H9 (cell line): ENCODE results near the gene ECE2. TPM values are rescaled to one million over a fixed set of nuclear protein-coding genes. Genes with fewer than 3 reads are reported as not detected.

Experiments
- DNase-seq: peaks from one replicate; pipeline ENCODE4 v3.0.0-alpha.2; 2017
- H2AFZ ChIP-seq: one replicate; pipeline ENCODE4 v1.6.1; 2013; ENCODE audit warnings: mild to moderate bottlenecking, low read length, control low read depth, moderate library complexity
- H2AK5ac ChIP-seq: 2 replicates; pipeline ENCODE4 v1.6.1; 2013; ENCODE audit warnings: low read length, control low read depth, mixed read lengths; ENCODE audit not compliant: insufficient read length
- H2BK120ac ChIP-seq: one replicate; pipeline ENCODE4 v1.6.1; 2013; ENCODE audit warnings: low read depth, mild to moderate bottlenecking, low read length, control low read depth, inconsistent platforms; ENCODE audit not compliant: poor library complexity, severe bottlenecking
- H2BK12ac ChIP-seq: 2 replicates; pipeline ENCODE4 v1.6.1; 2013; ENCODE audit warnings: low read length, control low read depth, mixed read lengths, low read depth; ENCODE audit not compliant: insufficient read length
- H2BK15ac ChIP-seq: 2 replicates; pipeline ENCODE4 v1.6.1; 2013; ENCODE audit warnings: low read depth, low read length, control low read depth
- H2BK20ac ChIP-seq: one replicate; pipeline ENCODE4 v1.6.1; 2013; ENCODE audit warnings: low read depth, mild to moderate bottlenecking, low read length, control low read depth, inconsistent platforms; ENCODE audit not compliant: poor library complexity, severe bottlenecking
- H2BK5ac ChIP-seq: 2 replicates; pipeline ENCODE4 v1.6.1; 2013; ENCODE audit warnings: low read length, control low read depth, mixed read lengths; ENCODE audit not compliant: insufficient read length
- H3K14ac ChIP-seq: 2 replicates; pipeline ENCODE4 v1.6.1; 2013; ENCODE audit warnings: low read length, control low read depth; ENCODE audit not compliant: insufficient read depth
- H3K18ac ChIP-seq: 2 replicates; pipeline ENCODE4 v1.6.1; 2013; ENCODE audit warnings: low read depth, mild to moderate bottlenecking, mixed read lengths, low read length, control low read depth; ENCODE audit not compliant: insufficient read length
- H3K23ac ChIP-seq: 2 replicates; pipeline ENCODE4 v1.6.1; 2013; ENCODE audit warnings: low read length, control low read depth, mixed read lengths, low read depth; ENCODE audit not compliant: insufficient read length
- H3K23me2 ChIP-seq: 2 replicates; pipeline ENCODE4 v1.6.1; 2013; ENCODE audit warnings: low read depth, mild to moderate bottlenecking, mixed read lengths, low read length, control low read depth; ENCODE audit not compliant: insufficient read length, poor library complexity, severe bottlenecking
- H3K27ac ChIP-seq: 2 replicates; pipeline ENCODE4 v1.5.1; 2013; ENCODE audit warnings: low read length, control low read depth, mixed read lengths, low read depth; ENCODE audit not compliant: insufficient read length
- H3K27me3 ChIP-seq: 2 replicates; pipeline ENCODE4 v1.6.1; 2013; ENCODE audit warnings: low read length, control low read depth, inconsistent platforms; ENCODE audit not compliant: insufficient read depth
- H3K4ac ChIP-seq: 2 replicates; pipeline ENCODE4 v1.6.1; 2013; ENCODE audit warnings: low read depth, mild to moderate bottlenecking, control low read depth, inconsistent platforms, low read length, moderate library complexity
- H3K4me1 ChIP-seq: 2 replicates; pipeline ENCODE4 v1.6.1; 2013; ENCODE audit warnings: low read length, control low read depth, inconsistent platforms; ENCODE audit not compliant: insufficient read depth
- H3K4me2 ChIP-seq: 2 replicates; pipeline ENCODE4 v1.6.1; 2013; ENCODE audit warnings: low read length, control low read depth, mixed read lengths; ENCODE audit not compliant: insufficient read length, insufficient read depth
- H3K56ac ChIP-seq: 2 replicates; pipeline ENCODE4 v1.6.1; 2013; ENCODE audit warnings: low read depth, mild to moderate bottlenecking, mixed read lengths, low read length, control low read depth; ENCODE audit not compliant: insufficient read length
- H3K79me1 ChIP-seq: 2 replicates; pipeline ENCODE4 v1.6.1; 2013; ENCODE audit warnings: low read depth, mild to moderate bottlenecking, moderate library complexity, low read length, control low read depth, inconsistent platforms; ENCODE audit not compliant: insufficient read depth, poor library complexity, severe bottlenecking
- H3K79me2 ChIP-seq: 2 replicates; pipeline ENCODE4 v1.6.1; 2013; ENCODE audit warnings: low read length, control low read depth, inconsistent platforms; ENCODE audit not compliant: insufficient read depth
- H3K9ac ChIP-seq: 2 replicates; pipeline ENCODE4 v1.6.1; 2013; ENCODE audit warnings: low read length, control low read depth, mixed read lengths; ENCODE audit not compliant: insufficient read length; ENCODE audit errors: extremely low read depth
- H3K9me3 ChIP-seq: one replicate; pipeline ENCODE4 v1.6.1; 2013; ENCODE audit warnings: low read depth, low read length, inconsistent platforms; ENCODE audit not compliant: control insufficient read depth
- H3T11ph ChIP-seq: one replicate; pipeline ENCODE4 v1.6.1; 2013; ENCODE audit warnings: mild to moderate bottlenecking, low read length, control low read depth, inconsistent platforms
- H4K20me1 ChIP-seq: one replicate; pipeline ENCODE4 v1.6.1; 2013; ENCODE audit not compliant: control insufficient read depth, insufficient read length, insufficient read depth
- H4K5ac ChIP-seq: 2 replicates; pipeline ENCODE4 v1.6.1; 2013; ENCODE audit warnings: low read depth, mild to moderate bottlenecking, mixed read lengths, low read length, control low read depth; ENCODE audit not compliant: insufficient read length
- H4K8ac ChIP-seq: replicated peaks from 2 replicates; pipeline ENCODE4 v1.6.1; 2013; ENCODE audit warnings: low read length, control low read depth, mixed read lengths, low read depth; ENCODE audit not compliant: insufficient read length
- H4K91ac ChIP-seq: 2 replicates; pipeline ENCODE4 v1.6.1; 2013; ENCODE audit warnings: low read depth, mild to moderate bottlenecking, moderate library complexity, mixed read lengths, low read length, control low read depth; ENCODE audit not compliant: insufficient read length
- H3K27ac Mint-ChIP-seq, 3 experiments: 2 replicates in 2 of 3; 3 replicates in 1 of 3; pipeline ENCODE4 v1.8.0; 2020 to 2021; ENCODE audit warnings: mixed read lengths in 3 of 3, mild to moderate bottlenecking in 1 of 3, moderate library complexity in 1 of 3
- H3K27me3 Mint-ChIP-seq: 2 replicates; pipeline ENCODE4 v1.8.0; 2021; ENCODE audit warnings: low read depth, mild to moderate bottlenecking, moderate library complexity, mixed read lengths
- H3K36me3 Mint-ChIP-seq, 3 experiments: 2 replicates in 2 of 3; 3 replicates in 1 of 3; pipeline ENCODE4 v1.8.0; 2020 to 2021; ENCODE audit warnings: low read depth in 3 of 3, mixed read lengths in 3 of 3; ENCODE audit not compliant: insufficient read depth in 1 of 3
- H3K4me1 Mint-ChIP-seq, 2 experiments: 2 replicates each; pipeline ENCODE4 v1.8.0; 2020; ENCODE audit warnings: mixed read lengths in 2 of 2
- H3K4me3 Mint-ChIP-seq, 2 experiments: 2 replicates in 1 of 2; 3 replicates in 1 of 2; pipeline ENCODE4 v1.8.0; 2020 to 2021; ENCODE audit warnings: mild to moderate bottlenecking in 2 of 2, mixed read lengths in 2 of 2, moderate library complexity in 1 of 2
- H3K9me3 Mint-ChIP-seq, 2 experiments: 2 replicates in 1 of 2; 3 replicates in 1 of 2; pipeline ENCODE4 v1.8.0; 2020; ENCODE audit warnings: mild to moderate bottlenecking in 2 of 2, mixed read lengths in 2 of 2, moderate library complexity in 1 of 2
- CTCF ChIP-seq: fragments of 200-600 bp; sonication (generic); conservative IDR thresholded peaks from 3 replicates; pipeline ENCODE4 v1.8.0; 2021; ENCODE audit warnings: antibody characterized with exemption, mild to moderate bottlenecking
- WGBS: extraction: QIAGEN DNeasy Blood & Tissue Kit; methylation state at CpG from one replicate; pipeline ENCODE4 v1.1.7; 2013; ENCODE audit warnings: missing lambda C conversion rate, low lambda C conversion rate, mixed read lengths; ENCODE audit not compliant: insufficient read length; ENCODE audit errors: extremely low coverage; 5-methylcytosine and 5-hydroxymethylcytosine counted together
- total RNA-seq: library from RNA; stranded (reverse); gene quantifications from 2 replicates; pipeline ENCODE4 v1.2.1, GENCODE V29; 2021

ECE2 gene
- total RNA-seq, 1 experiment from 2014 or later, result not detected

- DNase-seq, result no peak
- Histone ChIP-seq H3K4ac (no peak overlapping the region), H2AK5ac (no peak overlapping the region)
These were observed 41.6 kb upstream of the ECE2 start for GRCh38 chr3:184234224-184234623.

More at GRCh38 chr3:184234224-184234623, 41.6 kb upstream of the ECE2 start:
- no peak overlapping the region for H2BK20ac ChIP-seq
- peaks cover 15% of the 10 kb centered on the region for H3K23me2 ChIP-seq
- Mint-ChIP-seq H3K27me3 (peaks cover 41% of the 10 kb centered on the region), H3K4me3 (no peak overlapping the region), H3K36me3 (no peaks in the 10 kb centered on the region; a peak in 1 of 7 replicates), H3K9me3 (no peaks in the 10 kb centered on the region), H3K27ac (no peak overlapping the region), H3K4me1 (peaks cover 0 to 8% of the 10 kb centered on the region in 2 experiments; a peak in 3 of 4 replicates)
- WGBS, result no CpG with 5 or more reads among the region's 4 CpGs
- H3K18ac ChIP-seq, result no peak overlapping the region
- no peak overlapping the region for H3K4me2 ChIP-seq
- no peak overlapping the region for H3K56ac ChIP-seq
- H3K27ac ChIP-seq, result no peak overlapping the region
- no peak overlapping the region for H3T11ph ChIP-seq
- H3K27me3 ChIP-seq, result peaks cover 27% of the 10 kb centered on the region
- H4K5ac ChIP-seq, result no peak overlapping the region
- H4K91ac ChIP-seq, result no peak overlapping the region
- H3K23ac ChIP-seq, result no peak overlapping the region
- no peak overlapping the region for H4K8ac ChIP-seq
- no peaks in the 10 kb centered on the region for H3K9me3 ChIP-seq
- H2BK15ac ChIP-seq, result no peak overlapping the region
- no peak overlapping the region for H2AFZ ChIP-seq
- H2BK12ac ChIP-seq, result no peak overlapping the region
- H3K79me1 ChIP-seq, result no peaks in the 10 kb centered on the region
- H3K79me2 ChIP-seq, result no peaks in the 10 kb centered on the region
- H3K14ac ChIP-seq, result no peak overlapping the region
- TF ChIP-seq CTCF, result no peak
- no peak overlapping the region for H3K9ac ChIP-seq
- no peaks in the 10 kb centered on the region for H4K20me1 ChIP-seq
- no peak overlapping the region for H2BK120ac ChIP-seq
- H3K4me1 ChIP-seq, result no peaks in the 10 kb centered on the region
- H2BK5ac ChIP-seq, result no peak overlapping the region
